Erythroblast (primary cell): ENCODE measurements around the gene RIN3.

Source experiments
- GATA1 ChIP-seq: IDR thresholded peaks from 2 replicates; pipeline ENCODE4 v1.6.1; 2011; ENCODE audit warnings: low read depth, mild to moderate bottlenecking, control low read depth, low read length, moderate library complexity
- POLR2A ChIP-seq: IDR thresholded peaks from 2 replicates; pipeline ENCODE4 v1.6.1; 2011; ENCODE audit warnings: mild to moderate bottlenecking, low read length

- TF ChIP-seq POLR2A (no peak), GATA1 (no peak)
Measured at GRCh38 chr14:92694807-92695206, 181.2 kb downstream of the RIN3 start.
